ENCODE measurements around the gene FYN. TPM values are rescaled to one million over a fixed set of nuclear protein-coding genes. Genes with fewer than 3 reads are reported as not detected.

FYN gene
- total and polyA plus RNA-seq, 2 of the 13 experiments (the other 11 are each of a cell fraction or from before 2014, with no cell fraction given): 15.5 to 24.6 TPM

DNA sequence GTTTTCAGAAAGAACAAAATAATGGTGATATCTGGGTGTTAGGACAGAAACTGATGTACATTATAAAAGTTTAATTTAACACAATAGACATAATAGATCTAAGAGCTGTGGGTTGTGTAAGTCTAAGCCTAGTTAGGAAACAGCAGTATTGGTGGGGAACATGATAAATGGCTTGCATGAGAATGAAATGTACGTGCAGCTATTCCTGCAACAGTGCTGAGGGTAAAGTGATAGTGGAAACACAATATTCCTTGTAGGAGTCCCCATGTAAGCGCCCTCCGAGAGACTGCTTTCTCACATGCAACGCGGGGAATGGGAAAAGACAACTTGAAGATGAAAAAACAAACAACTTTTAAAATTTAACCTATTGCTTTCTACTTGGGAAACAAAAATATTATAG lies 171.0 kb downstream of the FYN start (continued):
- TF ChIP-seq NONO (IDR thresholded peaks at IDR 0.05) (no peak), NONO (CRISPR knock-in tag; conservative IDR thresholded peaks at IDR 0.05) (no peak)
- TF ChIP-seq, protein P1, sequence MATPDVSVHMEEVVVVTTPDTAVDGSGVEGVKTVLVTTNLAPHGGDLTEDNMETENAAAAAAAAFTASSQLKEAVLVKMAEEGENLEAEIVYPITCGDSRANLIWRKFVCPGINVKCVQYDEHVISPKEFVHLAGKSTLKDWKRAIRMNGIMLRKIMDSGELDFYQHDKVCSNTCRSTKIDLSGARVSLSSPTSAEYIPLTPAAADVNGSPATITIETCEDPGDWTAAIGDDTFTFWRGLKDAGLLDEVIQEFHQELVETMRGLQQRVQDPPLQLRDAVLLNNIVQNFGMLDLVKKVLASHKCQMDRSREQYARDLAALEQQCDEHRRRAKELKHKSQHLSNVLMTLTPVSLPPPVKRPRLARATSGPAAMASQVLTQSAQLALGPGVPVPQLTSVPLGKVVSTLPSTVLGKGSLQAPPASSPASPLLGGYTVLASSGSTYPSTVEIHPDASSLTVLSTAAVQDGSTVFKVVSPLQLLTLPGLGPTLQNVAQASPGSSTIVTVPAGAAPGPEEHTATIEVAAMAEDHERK (CRISPR knock-in tag; IDR thresholded peaks at IDR 0.05; ENCODE audit: low read depth): no peak

DNA sequence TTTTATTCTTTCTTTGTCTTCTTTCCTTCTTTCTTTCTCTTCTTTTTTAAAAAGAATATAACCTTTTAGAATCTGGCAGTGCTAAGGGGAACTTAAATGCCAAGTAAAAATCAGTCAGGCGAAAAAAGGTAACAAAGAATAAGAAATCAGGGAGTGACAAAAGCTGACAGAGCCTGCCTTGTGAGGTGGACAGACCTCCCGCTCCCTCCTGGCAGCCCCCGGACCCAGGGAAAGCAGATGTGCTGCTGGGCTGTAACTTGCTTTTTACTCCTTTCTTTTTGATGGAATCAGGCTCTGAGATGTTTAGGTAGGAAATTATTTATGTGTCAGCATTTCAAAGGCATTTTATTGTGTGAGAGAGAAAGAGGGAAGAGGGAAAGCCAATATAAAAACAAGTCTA lies 172.1 kb downstream of the FYN start:
- no peak for FAIRE-seq
- Histone ChIP-seq H3K9me3 (ENCODE audit: low read length) (no peaks in the 10 kb centered on the region), H3K79me2 (ENCODE audit: insufficient read depth, low read length) (no peaks in the 10 kb centered on the region), H4K20me1 (ENCODE audit: insufficient read depth, low read length) (no peaks in the 10 kb centered on the region), H3K36me3 (replicated peaks in 1 of 2; ENCODE audit: control insufficient read depth in 1 of 2, insufficient read depth in 2 of 2, low read length in 2 of 2) (peaks cover 0 to 1% of the 10 kb centered on the region in 2 experiments; a peak in 2 of 5 replicates), H3K4me2 (ENCODE audit: low read depth, low read length) (no peak overlapping the region), H3K4me1 (ENCODE audit: insufficient read depth, low read length) (no peaks in the 10 kb centered on the region), H2AFZ (ENCODE audit: low read length) (no peak overlapping the region), H3K9ac (ENCODE audit: insufficient read depth, low read depth, low read length) (no peak overlapping the region), H3K4me3 (replicated peaks in 1 of 3; ENCODE audit: insufficient read depth in 1 of 3, low read depth in 2 of 3, low read length in 3 of 3) (no peak overlapping the region), H3K27me3 (ENCODE audit: control insufficient read depth in 1 of 2, insufficient read depth in 2 of 2, low read length in 2 of 2) (no peaks in the 10 kb centered on the region), H3K27ac (ENCODE audit: extremely low read length, insufficient read depth, low read length) (no peak overlapping the region)
- WGBS (ENCODE audit: low lambda C conversion rate): 78% methylated on average over 3 of the region's 3 CpGs
- TF ChIP-seq ARNT (IDR thresholded peaks at IDR 0.05) (no peak), MAFK (conservative IDR thresholded peaks at IDR 0.05 in 1 of 2, IDR thresholded peaks at IDR 0.05 in 1 of 2; ENCODE audit: low read length in 2 of 2) (peak in 1 of 2 experiments; percentile 37; a peak in 2 of 4 replicates)
- CTCF ChIA-PET (ENCODE audit: low intra/inter-chr PET ratio, low total read pairs): no interaction called here
- no peak for DNase-seq (ENCODE audit: low spot score)
- in situ Hi-C loops (cut with HindIII; ENCODE audit: extremely low pct_ligation_motif_present, low pct_unique_long_range_greater_than_20kb) (loop anchor here (25.0 kb wide), 1 partner anchor 461 kb away; no protein-coding TSS in a partner anchor), intact Hi-C loops (cut with micrococcal nuclease; ENCODE audit: unreplicated experiment) (no loop called here)
- no peak for ATAC-seq
- POLR2A ChIA-PET: no interaction called here
- no TSS peak for BruUV-seq (replicated peaks)

DNA sequence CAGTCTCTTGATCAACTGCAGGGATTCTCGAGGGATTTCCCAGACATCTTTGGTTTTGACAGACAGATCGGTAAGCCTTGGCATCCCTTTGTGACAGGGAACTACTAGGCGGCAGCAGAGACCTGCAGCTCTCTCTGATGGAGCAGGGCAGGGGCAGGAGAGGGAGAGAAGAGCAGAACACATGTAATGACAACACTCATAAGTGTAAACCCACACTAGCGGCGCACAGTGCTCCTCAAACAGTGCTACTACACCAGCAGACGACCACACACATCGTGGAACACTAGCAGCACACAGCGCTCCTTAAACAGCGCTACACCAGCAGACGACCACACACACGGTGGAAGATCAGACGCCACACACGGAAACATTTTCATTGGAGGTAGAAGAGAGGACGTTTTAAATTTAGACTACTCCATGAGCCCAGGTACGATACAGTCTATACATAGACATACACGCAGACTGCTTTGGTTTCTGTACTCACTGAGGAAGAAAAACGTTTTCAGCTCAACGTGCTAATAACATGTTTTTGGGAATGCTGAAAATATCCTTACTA lies 173.0 kb downstream of the FYN start:
- no peak for FAIRE-seq
- Histone ChIP-seq H2AFZ (ENCODE audit: low read length) (no peak overlapping the region), H3K36me3 (replicated peaks in 1 of 2; ENCODE audit: control insufficient read depth in 1 of 2, insufficient read depth in 2 of 2, low read length in 2 of 2) (peaks cover 0 to 1% of the 10 kb centered on the region in 2 experiments; a peak in 2 of 5 replicates), H3K27me3 (ENCODE audit: control insufficient read depth in 1 of 2, insufficient read depth in 2 of 2, low read length in 2 of 2) (no peaks in the 10 kb centered on the region), H4K20me1 (ENCODE audit: insufficient read depth, low read length) (no peaks in the 10 kb centered on the region), H3K79me2 (ENCODE audit: insufficient read depth, low read length) (no peaks in the 10 kb centered on the region), H3K4me3 (replicated peaks in 1 of 3; ENCODE audit: insufficient read depth in 1 of 3, low read depth in 2 of 3, low read length in 3 of 3) (no peak overlapping the region), H3K9ac (ENCODE audit: insufficient read depth, low read depth, low read length) (no peak overlapping the region), H3K4me2 (ENCODE audit: low read depth, low read length) (no peak overlapping the region), H3K9me3 (ENCODE audit: low read length) (no peaks in the 10 kb centered on the region), H3K27ac (ENCODE audit: extremely low read length, insufficient read depth, low read length) (no peak overlapping the region), H3K4me1 (ENCODE audit: insufficient read depth, low read length) (no peaks in the 10 kb centered on the region)
- ChIA-PET POLR2A (no interaction called here), CTCF (ENCODE audit: low intra/inter-chr PET ratio, low total read pairs) (no interaction called here)
- no TSS peak for BruUV-seq (replicated peaks)
- intact Hi-C loops (cut with micrococcal nuclease; ENCODE audit: unreplicated experiment) (no loop called here), in situ Hi-C loops (cut with HindIII; ENCODE audit: extremely low pct_ligation_motif_present, low pct_unique_long_range_greater_than_20kb) (loop anchor here (25.0 kb wide), 1 partner anchor 462 kb away; no protein-coding TSS in a partner anchor)
- no peak for DNase-seq (ENCODE audit: low spot score)
- ATAC-seq: no peak
- WGBS (ENCODE audit: low lambda C conversion rate): 88% methylated on average over 18 of the region's 18 CpGs
- TF ChIP-seq MZF1 (CRISPR knock-in tag; IDR thresholded peaks at IDR 0.05; ENCODE audit: borderline replicate concordance): no peak
- TF ChIP-seq, protein P2, sequence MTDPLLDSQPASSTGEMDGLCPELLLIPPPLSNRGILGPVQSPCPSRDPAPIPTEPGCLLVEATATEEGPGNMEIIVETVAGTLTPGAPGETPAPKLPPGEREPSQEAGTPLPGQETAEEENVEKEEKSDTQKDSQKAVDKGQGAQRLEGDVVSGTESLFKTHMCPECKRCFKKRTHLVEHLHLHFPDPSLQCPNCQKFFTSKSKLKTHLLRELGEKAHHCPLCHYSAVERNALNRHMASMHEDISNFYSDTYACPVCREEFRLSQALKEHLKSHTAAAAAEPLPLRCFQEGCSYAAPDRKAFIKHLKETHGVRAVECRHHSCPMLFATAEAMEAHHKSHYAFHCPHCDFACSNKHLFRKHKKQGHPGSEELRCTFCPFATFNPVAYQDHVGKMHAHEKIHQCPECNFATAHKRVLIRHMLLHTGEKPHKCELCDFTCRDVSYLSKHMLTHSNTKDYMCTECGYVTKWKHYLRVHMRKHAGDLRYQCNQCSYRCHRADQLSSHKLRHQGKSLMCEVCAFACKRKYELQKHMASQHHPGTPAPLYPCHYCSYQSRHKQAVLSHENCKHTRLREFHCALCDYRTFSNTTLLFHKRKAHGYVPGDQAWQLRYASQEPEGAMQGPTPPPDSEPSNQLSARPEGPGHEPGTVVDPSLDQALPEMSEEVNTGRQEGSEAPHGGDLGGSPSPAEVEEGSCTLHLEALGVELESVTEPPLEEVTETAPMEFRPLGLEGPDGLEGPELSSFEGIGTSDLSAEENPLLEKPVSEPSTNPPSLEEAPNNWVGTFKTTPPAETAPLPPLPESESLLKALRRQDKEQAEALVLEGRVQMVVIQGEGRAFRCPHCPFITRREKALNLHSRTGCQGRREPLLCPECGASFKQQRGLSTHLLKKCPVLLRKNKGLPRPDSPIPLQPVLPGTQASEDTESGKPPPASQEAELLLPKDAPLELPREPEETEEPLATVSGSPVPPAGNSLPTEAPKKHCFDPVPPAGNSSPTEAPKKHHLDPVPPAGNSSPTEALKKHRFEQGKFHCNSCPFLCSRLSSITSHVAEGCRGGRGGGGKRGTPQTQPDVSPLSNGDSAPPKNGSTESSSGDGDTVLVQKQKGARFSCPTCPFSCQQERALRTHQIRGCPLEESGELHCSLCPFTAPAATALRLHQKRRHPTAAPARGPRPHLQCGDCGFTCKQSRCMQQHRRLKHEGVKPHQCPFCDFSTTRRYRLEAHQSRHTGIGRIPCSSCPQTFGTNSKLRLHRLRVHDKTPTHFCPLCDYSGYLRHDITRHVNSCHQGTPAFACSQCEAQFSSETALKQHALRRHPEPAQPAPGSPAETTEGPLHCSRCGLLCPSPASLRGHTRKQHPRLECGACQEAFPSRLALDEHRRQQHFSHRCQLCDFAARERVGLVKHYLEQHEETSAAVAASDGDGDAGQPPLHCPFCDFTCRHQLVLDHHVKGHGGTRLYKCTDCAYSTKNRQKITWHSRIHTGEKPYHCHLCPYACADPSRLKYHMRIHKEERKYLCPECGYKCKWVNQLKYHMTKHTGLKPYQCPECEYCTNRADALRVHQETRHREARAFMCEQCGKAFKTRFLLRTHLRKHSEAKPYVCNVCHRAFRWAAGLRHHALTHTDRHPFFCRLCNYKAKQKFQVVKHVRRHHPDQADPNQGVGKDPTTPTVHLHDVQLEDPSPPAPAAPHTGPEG (CRISPR knock-in tag; IDR thresholded peaks at IDR 0.05): no peak

All from HepG2 (cell line).